Loucy (cell line): Measurements from ENCODE around the gene CTNNBL1.

Experiments used
- H2AFZ ChIP-seq: fragments of 200-600 bp; sonication (generic); 2 replicates; pipeline ENCODE4 v1.6.0; 2016; ENCODE audit warnings: antibody characterized with exemption, mild to moderate bottlenecking, low read length, moderate library complexity
- H3F3A ChIP-seq: fragments of 200-600 bp; 2 replicates; pipeline ENCODE4 v1.6.0; 2016; ENCODE audit warnings: antibody characterized with exemption, low read depth, mild to moderate bottlenecking
- H3K27me3 ChIP-seq: fragments of 200-600 bp; sonication (generic); 2 replicates; pipeline ENCODE4 v1.6.1; 2014; ENCODE audit warnings: low read length, mild to moderate bottlenecking; ENCODE audit not compliant: insufficient read depth, poor library complexity, severe bottlenecking
- H3K36me3 ChIP-seq: fragments of 200-600 bp; sonication (generic); 2 replicates; pipeline ENCODE4 v1.6.1; 2016; ENCODE audit warnings: low read length; ENCODE audit not compliant: insufficient read depth
- H3K4me1 ChIP-seq: fragments of 200-600 bp; sonication (generic); 2 replicates; pipeline ENCODE4 v1.5.1; 2014; ENCODE audit warnings: low read length, mild to moderate bottlenecking; ENCODE audit not compliant: insufficient read depth, poor library complexity, severe bottlenecking
- H3K4me2 ChIP-seq: fragments of 200-600 bp; sonication (generic); 2 replicates; pipeline ENCODE4 v1.6.0; 2014; ENCODE audit warnings: antibody characterized with exemption, low read length, low read depth, mild to moderate bottlenecking; ENCODE audit not compliant: poor library complexity, severe bottlenecking
- H3K4me3 ChIP-seq: fragments of 200-600 bp; sonication (generic); 2 replicates; pipeline ENCODE4 v1.5.1; 2014; ENCODE audit warnings: low read length, mild to moderate bottlenecking, mixed read lengths; ENCODE audit not compliant: poor library complexity, severe bottlenecking
- H3K79me2 ChIP-seq: fragments of 200-600 bp; sonication (generic); 2 replicates; pipeline ENCODE4 v1.6.1; 2014; ENCODE audit warnings: low read length; ENCODE audit not compliant: insufficient read depth
- H3K9ac ChIP-seq: fragments of 200-600 bp; sonication (generic); 2 replicates; pipeline ENCODE4 v1.6.0; 2014; ENCODE audit warnings: mild to moderate bottlenecking, low read depth, low read length, moderate library complexity; ENCODE audit not compliant: poor library complexity, severe bottlenecking
- H3K9me2 ChIP-seq: fragments of 200-600 bp; sonication (generic); replicated peaks from 2 replicates; pipeline ENCODE4 v1.6.1; 2016; ENCODE audit warnings: low read depth, low read length, mixed read lengths
- H3K9me3 ChIP-seq: fragments of 200-600 bp; sonication (generic); 2 replicates; pipeline ENCODE4 v1.6.1; 2014; ENCODE audit warnings: mild to moderate bottlenecking, antibody characterized with exemption, low read length, low read depth; ENCODE audit not compliant: insufficient read depth
- H4K20me1 ChIP-seq: fragments of 200-600 bp; sonication (generic); 2 replicates; pipeline ENCODE4 v1.6.0; 2014; ENCODE audit warnings: antibody characterized with exemption, low read length, mild to moderate bottlenecking; ENCODE audit not compliant: insufficient read depth, poor library complexity, severe bottlenecking
- CTCF ChIP-seq: fragments of 200-600 bp; sonication (generic); conservative IDR thresholded peaks from 2 replicates; pipeline ENCODE4 v1.5.1; 2014; ENCODE audit warnings: mild to moderate bottlenecking, antibody characterized with exemption, low read length
- EZH2phosphoT487 ChIP-seq: fragments of 200-600 bp; IDR thresholded peaks from 2 replicates; pipeline ENCODE4 v1.6.1; 2018; ENCODE audit warnings: antibody characterized with exemption, mild to moderate bottlenecking, moderate library complexity, borderline replicate concordance

Gene CTNNBL1

GRCh38 chr20:37760322-37760721, 66.5 kb downstream of the CTNNBL1 start:
- no peaks in the 10 kb centered on the region for H3K9me3 ChIP-seq
- peaks cover 4% of the 10 kb centered on the region for H4K20me1 ChIP-seq
- no peak overlapping the region for H3K9ac ChIP-seq
- H3K79me2 ChIP-seq, result no peaks in the 10 kb centered on the region
- no peaks in the 10 kb centered on the region for H3K27me3 ChIP-seq
- H3K4me3 ChIP-seq, result no peak overlapping the region
- no peaks in the 10 kb centered on the region for H3F3A ChIP-seq
- peaks cover 3% of the 10 kb centered on the region for H3K4me1 ChIP-seq
- no peak overlapping the region for H2AFZ ChIP-seq
- H3K4me2 ChIP-seq, result no peak overlapping the region
- peaks cover 49% of the 10 kb centered on the region; the same call in 1 of the 2 replicates for H3K36me3 ChIP-seq
- TF ChIP-seq EZH2phosphoT487 (no peak), CTCF (no peak)
- H3K9me2 ChIP-seq, result no peaks in the 10 kb centered on the region

GRCh38 chr20:37762716-37763485, 69.1 kb downstream of the CTNNBL1 start:
- Histone ChIP-seq H3F3A (no peaks in the 10 kb centered on the region), H3K9me3 (no peaks in the 10 kb centered on the region)
- TF ChIP-seq CTCF, result no peak
- no peak for TF ChIP-seq EZH2phosphoT487

GRCh38 chr20:37764333-37764935, 70.6 kb downstream of the CTNNBL1 start:
- Histone ChIP-seq H3F3A (no peaks in the 10 kb centered on the region), H3K9ac (no peak overlapping the region), H3K79me2 (no peaks in the 10 kb centered on the region), H4K20me1 (peaks cover 4% of the 10 kb centered on the region), H3K4me3 (no peak overlapping the region), H3K9me3 (no peaks in the 10 kb centered on the region), H3K9me2 (no peaks in the 10 kb centered on the region), H2AFZ (no peak overlapping the region), H3K36me3 (peaks cover 73% of the 10 kb centered on the region; the same call in 1 of the 2 replicates), H3K4me2 (no peak overlapping the region), H3K4me1 (no peaks in the 10 kb centered on the region), H3K27me3 (no peaks in the 10 kb centered on the region)
- TF ChIP-seq CTCF (no peak), EZH2phosphoT487 (no peak)

More at GRCh38 chr20:37762716-37763485, 69.1 kb downstream of the CTNNBL1 start:
- H3K9me2 ChIP-seq, result no peaks in the 10 kb centered on the region
- H3K79me2 ChIP-seq, result no peaks in the 10 kb centered on the region
- H3K4me1 ChIP-seq, result no peaks in the 10 kb centered on the region
- no peaks in the 10 kb centered on the region for H3K27me3 ChIP-seq
- peaks cover 64% of the 10 kb centered on the region; the same call in 1 of the 2 replicates for H3K36me3 ChIP-seq
- no peak overlapping the region for H3K9ac ChIP-seq
- H3K4me3 ChIP-seq, result no peak overlapping the region
- no peak overlapping the region for H2AFZ ChIP-seq
- H3K4me2 ChIP-seq, result no peak overlapping the region
- peaks cover 4% of the 10 kb centered on the region for H4K20me1 ChIP-seq
